AG09309 (cell line): ENCODE results near the gene SOHLH2.

ENCODE experiments used
- DNase-seq: peaks from one replicate; pipeline ENCODE4 v3.0.0-alpha.2; 2010; ENCODE audit warnings: low read depth
- H3K4me3 ChIP-seq: 2 replicates; pipeline ENCODE4 v1.5.1; 2011; ENCODE audit warnings: mild to moderate bottlenecking, low read depth, low read length, moderate library complexity; ENCODE audit not compliant: control insufficient read depth
- TF ChIP-seq, protein P1 (sequence below): IDR thresholded peaks from 2 replicates; pipeline ENCODE4 v1.5.1; 2011; ENCODE audit warnings: mild to moderate bottlenecking, low read depth, low read length, inconsistent platforms; ENCODE audit not compliant: insufficient read depth, control insufficient read depth; ENCODE audit errors: missing control alignments

Gene SOHLH2

DNA sequence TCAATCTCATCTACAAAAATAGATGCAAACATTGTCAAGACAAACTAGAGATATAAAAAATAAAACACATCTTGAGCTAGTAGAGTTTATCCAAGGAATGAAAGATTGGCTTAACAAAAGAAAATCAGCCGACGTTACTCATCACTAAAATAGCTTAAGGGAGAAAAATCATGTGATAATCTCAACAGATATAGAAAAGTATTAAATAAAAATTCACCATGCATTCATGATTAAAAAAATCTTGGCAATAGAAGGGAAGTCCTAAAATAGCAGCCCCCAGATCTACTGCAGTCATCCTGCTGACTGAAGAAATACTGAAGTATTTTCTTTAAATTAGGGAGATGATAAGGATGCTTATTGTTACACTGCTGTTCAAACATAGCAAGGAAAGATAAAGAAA is 70.6 kb downstream of the SOHLH2 start:
- no peak for DNase-seq
- TF ChIP-seq, protein P1, sequence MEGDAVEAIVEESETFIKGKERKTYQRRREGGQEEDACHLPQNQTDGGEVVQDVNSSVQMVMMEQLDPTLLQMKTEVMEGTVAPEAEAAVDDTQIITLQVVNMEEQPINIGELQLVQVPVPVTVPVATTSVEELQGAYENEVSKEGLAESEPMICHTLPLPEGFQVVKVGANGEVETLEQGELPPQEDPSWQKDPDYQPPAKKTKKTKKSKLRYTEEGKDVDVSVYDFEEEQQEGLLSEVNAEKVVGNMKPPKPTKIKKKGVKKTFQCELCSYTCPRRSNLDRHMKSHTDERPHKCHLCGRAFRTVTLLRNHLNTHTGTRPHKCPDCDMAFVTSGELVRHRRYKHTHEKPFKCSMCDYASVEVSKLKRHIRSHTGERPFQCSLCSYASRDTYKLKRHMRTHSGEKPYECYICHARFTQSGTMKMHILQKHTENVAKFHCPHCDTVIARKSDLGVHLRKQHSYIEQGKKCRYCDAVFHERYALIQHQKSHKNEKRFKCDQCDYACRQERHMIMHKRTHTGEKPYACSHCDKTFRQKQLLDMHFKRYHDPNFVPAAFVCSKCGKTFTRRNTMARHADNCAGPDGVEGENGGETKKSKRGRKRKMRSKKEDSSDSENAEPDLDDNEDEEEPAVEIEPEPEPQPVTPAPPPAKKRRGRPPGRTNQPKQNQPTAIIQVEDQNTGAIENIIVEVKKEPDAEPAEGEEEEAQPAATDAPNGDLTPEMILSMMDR, result no peak
- no peak overlapping the region for H3K4me3 ChIP-seq

DNA sequence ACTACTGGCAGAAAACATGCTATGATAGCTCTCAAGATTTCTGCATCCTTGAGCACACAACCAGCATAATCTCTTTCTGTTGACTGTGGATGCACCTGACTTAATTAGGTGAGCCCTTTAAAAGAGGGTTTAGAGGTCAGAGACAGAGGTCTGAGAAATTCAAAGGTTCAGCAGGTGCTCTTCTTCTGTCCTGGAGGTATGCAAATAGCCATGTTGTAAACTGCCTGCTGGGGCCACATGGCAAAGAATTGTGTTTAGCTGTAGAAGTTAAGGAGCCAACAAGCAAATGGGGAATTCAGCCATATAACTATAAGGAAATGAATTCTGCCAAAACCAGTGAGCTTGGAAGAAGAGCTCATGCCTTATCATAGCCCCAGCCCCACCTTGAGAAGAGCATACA is 71.6 kb downstream of the SOHLH2 start:
- TF ChIP-seq, protein P1, result no peak
- no peak for DNase-seq
- no peak overlapping the region for H3K4me3 ChIP-seq

DNA sequence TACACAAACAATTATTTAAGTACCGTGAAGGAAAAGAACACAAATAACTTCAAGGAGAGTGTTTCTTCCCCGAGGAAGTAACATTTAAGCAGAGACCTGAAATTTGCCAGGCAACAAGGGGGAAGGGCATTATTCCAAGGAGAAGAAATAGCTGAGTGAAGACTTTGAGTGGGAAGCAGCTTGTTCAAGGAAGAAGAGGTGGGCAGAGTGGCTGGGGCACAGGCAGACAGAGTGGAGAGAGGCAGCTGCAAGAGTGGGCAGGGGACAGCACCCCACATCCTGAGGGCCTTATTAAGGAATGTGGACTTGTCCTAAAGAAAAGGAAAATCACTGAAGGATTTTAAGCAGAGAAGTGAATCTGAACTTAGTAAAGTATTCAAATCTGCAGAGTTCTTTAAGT is 78.5 kb downstream of the SOHLH2 start:
- TF ChIP-seq, protein P1, result no peak
- DNase-seq, result no peak
- H3K4me3 ChIP-seq, result no peak overlapping the region

DNA sequence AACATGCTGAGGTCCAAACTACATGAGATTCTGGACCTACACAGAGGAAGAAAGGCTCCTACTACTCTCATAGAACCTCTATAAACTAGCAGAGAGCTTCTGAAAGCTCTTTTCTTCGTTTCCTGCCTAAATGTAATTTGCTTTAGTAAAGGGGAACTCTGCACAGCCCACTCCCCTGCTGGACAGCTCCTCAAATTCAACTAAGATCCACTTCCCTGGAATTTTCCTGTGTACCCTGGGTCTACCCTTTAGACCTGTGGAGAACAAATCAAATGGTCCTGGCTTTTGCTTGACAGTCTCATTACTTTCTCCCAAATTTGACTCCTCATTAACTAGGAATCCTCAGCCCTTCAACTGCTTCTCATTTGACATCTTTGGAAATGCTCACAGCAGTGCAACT is 79.7 kb downstream of the SOHLH2 start:
- DNase-seq, result no peak
- TF ChIP-seq, protein P1, result no peak
- no peak overlapping the region for H3K4me3 ChIP-seq

DNA sequence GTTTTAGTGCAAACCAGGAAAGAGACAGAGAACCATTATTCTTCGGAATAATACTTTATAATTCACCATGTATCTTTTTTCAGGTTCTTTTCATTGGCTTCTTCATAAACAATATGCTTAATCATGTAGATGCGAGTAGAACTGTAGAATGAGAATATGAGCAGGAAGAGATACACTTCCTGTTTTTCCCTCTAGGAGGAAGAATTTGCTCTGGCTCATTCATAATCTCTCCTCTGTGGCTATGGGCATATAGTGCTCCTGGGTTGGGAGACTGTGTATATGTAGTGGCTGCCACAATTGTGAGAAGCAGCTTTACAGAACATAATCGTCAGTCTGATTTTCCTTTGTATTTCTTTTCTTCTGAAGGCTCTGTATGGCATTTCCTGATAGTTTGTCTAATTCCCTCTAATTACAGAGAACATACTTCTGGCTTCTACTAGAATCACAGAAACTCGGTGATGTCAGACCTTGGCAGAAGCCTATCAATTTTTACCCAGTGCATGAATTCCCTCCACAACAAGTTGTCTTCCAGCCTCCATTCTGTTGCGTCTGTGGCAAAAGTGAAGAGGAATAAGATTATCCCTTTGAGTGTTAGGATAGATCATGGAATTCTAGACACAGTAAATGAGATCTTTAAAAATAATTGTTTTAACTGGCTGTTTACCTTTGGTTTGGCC is 80.3 kb downstream of the SOHLH2 start:
- no peak for DNase-seq
- H3K4me3 ChIP-seq, result no peak overlapping the region
- TF ChIP-seq, protein P1, result no peak

DNA sequence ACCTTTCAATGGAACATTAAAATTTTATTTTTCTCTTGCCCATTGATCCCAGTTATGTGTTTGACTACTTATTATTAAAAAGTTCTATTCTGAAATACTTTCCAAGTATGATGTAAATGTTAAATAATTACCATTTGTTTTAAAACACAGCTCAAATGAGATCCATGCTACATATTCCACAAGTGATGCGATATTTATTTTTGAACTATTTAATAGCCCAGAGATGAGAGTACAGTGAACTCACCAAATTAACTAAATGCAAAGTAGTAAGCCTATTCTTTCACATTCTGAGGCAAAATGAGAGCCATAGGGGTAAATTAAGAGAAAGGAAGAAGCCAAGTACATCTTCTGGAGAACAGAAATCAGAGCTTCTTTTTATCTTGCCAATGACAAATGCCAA is 82.0 kb downstream of the SOHLH2 start:
- no peak overlapping the region for H3K4me3 ChIP-seq
- no peak for DNase-seq
- TF ChIP-seq, protein P1, result no peak
